HG03354 (cell line): ENCODE results near the gene HDAC4.
"Not testable (repeated sequence)": the region's sequence is repeated elsewhere in the genome, so short reads cannot be mapped to it uniquely, and the experiment has no call there.

ENCODE experiments used
- ATAC-seq: cut with Tn5 transposase; IDR thresholded peaks from one replicate; pipeline ENCODE4 v1.9.1; 2021; ENCODE audit warnings: mild to moderate bottlenecking; ENCODE audit not compliant: unreplicated experiment, poor library complexity, severe bottlenecking

HDAC4 gene

DNA sequence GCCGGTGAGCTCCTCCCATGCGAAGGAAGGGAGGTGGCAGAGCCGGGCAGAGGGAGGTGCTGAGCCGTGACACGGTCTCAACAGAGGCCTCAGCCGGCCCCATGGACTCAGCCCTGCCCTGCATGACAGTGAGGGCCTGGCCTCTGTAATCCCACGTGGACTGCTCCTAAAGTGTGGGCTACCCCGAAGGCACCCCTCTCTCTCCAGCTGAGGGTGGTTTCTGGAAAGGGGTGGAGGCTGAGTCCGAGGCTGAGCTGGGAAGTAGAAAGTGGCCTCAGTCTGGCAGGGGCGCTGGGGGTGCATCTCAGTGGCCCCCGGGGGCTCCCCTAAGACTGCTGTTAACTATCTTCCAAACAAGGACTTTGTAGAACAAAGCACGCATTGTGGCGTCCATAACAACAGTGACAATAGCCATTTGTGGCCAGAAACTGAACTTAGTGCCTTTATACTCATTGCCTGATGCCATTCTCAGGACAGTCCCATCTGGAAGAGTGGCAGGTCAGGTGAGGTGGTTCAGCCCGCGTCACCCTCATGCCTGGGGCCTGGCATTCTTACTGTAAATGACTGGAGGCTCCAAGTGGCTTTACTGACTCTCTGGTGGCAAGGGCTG is 360.6 kb downstream of the HDAC4 start:
- ATAC-seq = no peak

DNA sequence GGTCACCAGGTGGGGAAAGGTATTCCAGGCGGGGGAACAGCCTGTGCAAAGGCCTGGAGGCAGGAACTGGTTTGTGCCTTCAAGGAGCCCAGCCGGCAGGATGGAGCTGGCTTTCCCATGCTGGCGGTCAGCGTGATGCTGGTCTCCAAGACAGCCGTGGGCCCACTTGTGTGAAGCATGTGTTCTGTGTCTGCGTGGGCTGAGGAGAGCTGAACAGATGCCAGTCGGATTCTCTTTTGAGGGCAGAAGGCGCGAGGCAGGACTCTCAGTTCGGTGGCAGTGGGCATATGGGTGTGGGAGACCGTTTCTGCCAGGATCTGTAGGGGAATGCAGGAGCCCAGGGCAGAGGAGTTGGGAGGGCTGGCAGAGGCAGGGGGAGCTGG is 361.4 kb downstream of the HDAC4 start:
- ATAC-seq = no peak

DNA sequence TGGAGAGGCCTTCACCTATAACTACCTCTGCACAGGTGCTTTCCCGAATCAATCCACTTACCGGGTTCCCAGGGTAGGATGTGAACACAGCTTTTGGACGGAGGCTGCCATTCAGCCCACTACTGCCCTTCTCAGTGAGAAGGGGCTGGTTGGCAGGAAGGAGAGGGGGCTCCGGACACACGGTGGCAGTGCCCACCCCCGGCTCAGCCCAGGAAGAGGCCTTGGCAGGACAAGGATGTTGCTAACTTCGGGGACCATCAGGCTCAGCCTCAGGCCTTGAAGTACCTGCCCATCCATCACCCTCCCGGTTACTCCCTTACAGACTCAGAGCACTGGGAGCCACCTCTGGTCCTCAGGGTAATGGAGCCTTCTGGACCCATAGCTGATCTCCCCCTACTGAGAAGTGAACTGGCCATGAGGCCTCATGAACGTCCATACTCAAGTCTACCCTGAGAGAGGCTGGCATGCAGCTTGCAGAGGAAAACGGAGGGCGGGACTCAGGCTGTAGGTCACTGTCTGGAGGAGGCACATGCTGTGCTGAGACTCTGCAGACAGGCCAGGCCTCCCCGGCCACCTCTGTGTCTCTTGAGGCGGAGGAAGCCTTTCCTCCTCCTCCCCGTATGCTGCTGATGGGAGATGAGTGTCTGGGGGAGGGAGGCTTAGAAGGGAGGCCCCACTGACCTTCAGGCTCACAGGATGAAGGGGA is 361.9 kb downstream of the HDAC4 start:
- no peak for ATAC-seq

DNA sequence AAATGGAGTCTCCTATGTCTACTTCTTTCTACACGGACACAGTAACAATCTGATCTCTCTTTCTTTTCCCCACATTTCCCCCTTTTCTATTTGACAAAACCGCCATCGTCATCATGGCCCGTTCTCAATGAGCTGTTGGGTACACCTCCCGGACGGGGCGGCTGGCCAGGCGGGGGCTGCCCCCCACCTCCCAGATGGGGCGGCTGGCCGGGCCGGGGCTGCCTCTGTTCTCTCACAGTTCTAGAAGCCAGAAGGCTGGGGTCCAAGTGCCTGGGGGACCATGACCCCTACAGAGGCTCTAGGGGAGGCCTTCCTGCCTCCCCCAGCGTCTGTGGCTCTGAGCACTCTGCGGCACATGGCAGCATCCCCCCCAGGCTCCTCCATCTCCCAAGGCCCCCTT is 362.5 kb downstream of the HDAC4 start:
- ATAC-seq = not testable (repeated sequence)

DNA sequence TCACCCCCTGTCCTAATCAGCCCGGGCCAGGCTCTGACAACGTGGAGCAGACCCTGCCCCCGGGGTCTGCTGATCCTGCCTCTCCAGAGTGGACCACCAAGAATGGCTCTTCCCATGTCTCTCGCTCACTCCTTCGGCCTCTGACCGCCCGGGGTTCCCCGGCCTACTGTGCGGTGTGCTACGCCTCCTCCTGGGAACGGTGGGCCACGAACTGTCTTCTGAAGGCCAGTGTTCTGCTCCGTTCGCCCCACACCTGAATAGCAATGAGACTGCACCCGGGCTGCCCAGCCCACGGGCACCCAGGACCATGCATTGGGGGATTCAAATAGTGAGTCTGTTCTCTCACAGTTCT is 363.3 kb downstream of the HDAC4 start:
- ATAC-seq = no peak

DNA sequence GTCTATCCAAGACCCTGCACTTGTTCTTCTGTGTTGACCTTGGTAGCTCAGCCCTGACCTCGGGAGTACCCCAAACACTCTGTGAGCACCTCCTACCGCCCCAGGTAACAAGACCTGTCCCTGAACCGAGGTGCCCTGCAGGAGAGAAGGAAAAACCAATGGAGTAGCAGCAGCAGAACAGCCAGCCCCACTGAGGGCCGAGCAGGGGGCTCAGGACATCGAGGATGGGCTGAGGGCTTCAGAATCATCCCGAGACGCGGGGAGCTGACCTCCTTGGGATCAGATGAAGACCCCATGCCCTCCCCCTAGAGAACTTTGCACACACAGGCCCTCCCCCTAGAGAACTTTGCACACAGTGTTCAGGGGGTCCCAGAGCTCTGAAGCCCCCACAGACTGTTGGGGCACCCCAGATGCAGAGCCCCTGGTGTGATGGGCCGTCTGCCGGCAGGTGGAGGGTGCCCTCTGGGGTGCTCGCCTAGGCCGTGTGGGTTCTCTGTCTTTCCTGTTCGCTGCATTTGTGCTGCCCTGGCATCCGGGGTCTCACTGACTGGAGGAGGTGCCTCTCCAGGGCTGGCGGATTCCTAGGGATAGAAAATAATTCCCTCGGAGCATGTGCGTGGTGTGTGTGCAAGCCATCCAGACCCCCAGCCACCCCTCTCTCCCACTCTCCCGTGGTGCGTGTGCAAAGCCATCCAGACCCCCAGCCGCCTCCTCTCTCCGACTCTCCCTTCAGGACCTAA is 363.8 kb downstream of the HDAC4 start:
- no peak for ATAC-seq

DNA sequence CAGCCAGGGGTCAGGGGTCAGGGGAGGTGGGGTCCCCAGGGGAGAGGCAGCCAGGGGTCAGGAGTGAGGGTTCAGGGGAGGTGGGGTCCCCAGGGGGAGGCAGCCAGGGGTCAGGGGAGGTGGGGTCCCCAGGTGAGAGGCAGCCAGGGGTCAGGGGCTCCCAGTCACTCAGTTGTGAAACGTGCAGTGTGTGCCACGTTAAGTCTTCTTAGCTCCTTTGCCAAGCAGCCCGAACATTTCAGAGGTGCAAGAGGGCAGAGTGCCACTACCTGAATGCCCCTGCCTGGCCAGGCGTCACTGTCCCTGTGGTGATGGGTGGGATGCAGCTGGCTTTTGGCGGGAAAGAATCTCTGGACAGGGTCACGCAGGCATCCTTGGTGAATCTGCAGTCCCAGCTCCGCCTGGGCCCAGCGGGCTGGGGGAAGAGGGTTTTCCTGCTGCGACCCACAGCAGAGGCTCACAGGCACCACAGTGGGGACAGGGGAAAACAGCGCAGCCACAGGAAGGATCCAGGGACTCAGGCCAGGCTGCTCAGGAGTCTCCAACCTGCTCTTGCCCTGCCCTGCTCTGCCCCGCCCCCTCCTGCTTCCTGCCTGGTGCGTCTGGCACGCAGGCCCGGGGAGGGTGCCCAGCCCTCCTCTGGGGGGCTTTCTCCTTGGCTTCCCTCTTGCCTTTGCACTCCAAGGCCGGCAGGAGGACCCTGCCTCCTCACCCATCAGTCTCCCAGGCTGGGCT is 364.7 kb downstream of the HDAC4 start:
- ATAC-seq = no peak

DNA sequence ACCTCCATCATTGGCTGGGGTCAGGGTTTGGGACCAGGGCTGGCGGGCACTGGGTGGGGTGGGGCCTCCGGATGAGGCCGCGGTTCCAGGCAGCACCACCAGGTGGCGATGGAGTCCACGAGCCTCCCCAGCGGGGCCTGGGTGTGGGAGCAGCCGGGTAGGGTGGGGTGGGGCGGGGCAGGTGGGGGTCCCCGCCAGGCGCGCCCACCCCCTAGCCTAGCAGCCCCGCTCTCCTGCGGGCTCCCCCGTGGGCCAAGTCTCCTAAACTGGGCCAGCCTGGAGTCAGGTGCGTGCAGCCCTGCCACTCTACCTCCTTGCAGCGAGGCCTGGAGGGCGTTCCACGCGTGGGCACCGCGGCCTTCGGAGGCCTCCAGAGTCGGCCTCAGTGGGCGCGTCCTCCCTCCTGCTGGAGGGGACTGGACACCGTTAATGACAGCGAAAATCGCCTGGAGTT is 365.4 kb downstream of the HDAC4 start:
- ATAC-seq = peak; percentile 52

DNA sequence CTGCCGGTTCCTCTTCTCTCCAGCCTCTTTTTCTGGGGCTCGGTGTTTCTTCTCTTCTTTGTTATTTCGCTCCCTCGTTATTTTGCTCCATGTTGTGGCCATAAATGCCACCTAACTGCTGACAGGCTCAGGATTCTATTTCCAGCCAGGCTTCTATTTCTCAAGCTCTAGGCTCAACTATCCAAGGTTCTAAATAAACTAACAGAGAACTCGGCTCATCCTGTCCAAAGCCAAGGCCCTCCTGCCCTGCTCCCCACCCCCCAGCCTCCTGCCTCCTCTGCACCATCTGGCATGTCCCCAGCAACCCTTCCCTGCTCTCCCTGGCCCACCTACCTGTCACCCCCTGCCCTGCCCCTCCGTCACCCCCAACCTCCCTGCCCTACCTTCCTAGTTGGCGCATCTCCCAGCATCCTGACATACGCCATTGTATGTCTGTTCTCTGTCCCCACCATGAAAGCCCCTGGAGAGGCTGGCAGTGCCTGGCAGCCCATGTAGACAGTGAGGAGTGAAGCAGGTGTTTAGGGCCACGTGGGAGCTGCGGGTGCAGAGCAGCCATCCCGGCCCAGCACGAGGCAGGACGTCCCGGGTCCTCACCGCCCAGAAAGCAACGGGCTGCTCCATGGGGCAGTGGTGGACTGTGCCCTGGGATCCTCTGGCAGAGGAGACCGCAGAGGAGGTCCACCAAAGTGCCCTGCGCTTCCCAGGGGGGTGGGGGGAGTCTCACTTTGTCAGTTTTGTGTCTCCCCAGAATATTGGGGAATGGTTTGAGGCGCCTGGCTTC is 366.1 kb downstream of the HDAC4 start:
- ATAC-seq = no peak

DNA sequence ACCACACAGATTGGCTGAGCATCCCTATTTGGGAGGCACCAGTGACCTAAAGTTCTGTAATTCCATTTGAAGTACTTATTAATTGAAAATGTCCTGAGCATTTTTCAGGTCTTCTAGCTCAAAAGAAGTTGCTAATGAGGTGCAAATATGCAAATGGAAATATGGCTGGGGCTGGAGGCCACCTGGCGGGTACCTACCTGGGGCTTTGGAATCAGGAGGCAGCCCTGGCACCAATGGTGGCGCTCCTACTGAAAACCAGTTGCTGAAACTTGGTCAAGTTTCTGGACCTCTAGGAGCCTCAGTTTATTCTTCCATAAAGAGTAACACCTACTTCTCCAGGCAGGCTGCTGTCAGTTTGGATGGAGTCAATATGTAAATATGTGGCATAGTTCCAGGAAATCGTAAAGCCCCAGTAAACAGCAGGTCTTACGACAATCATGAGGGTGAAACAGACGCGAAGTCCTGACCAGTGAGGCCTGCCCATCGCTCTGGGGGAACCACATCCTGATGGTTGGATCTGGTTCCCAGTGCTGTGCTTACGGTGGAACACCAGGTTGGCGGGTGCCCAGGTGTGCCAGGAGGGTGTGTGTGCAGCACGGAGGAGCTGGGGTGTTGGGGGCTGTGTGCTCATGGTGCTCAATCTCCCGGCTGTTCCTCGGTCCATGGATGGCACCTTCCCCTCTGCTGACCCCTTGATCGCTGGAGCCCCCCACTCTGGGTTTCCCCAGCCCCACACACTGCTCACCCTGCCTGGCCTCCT is 366.8 kb downstream of the HDAC4 start:
- ATAC-seq = no peak

DNA sequence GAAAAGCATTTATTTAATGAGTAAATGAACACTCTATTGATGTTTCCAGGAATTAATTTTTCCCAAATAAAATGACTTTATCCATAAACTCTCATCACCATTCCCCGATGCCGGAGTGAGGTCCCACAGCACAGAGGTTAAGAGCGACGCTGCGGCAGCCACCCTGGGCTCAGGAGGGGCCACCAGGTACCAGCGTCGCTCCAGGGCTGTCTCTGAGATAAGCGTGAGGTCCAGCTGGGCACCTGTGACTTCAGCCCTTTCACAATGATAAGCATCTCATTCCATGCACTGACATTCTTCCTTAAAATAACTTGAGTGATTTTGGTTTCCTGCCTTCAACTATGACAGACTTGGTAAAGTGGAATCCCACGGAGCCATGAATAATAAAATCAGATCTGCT is 370.9 kb downstream of the HDAC4 start:
- ATAC-seq = no peak

DNA sequence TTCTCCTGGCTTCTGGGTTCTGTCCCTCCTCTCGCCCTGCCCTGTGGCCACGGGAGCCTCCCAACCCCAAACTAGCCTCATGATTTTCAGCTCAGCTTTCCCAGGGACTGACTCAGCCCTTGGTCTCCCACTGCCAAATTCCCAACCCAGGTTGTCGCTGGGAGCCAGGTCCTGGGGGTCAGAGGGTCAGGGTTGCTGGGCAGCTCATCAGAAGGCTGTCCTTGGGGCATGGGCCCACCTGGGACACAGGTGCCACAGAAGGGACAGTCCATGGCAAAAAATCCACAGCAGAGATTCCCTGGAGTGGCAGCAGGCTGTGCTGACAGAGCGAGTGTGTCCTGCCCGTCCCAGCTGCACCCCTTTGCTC is 372.6 kb downstream of the HDAC4 start:
- no peak for ATAC-seq

DNA sequence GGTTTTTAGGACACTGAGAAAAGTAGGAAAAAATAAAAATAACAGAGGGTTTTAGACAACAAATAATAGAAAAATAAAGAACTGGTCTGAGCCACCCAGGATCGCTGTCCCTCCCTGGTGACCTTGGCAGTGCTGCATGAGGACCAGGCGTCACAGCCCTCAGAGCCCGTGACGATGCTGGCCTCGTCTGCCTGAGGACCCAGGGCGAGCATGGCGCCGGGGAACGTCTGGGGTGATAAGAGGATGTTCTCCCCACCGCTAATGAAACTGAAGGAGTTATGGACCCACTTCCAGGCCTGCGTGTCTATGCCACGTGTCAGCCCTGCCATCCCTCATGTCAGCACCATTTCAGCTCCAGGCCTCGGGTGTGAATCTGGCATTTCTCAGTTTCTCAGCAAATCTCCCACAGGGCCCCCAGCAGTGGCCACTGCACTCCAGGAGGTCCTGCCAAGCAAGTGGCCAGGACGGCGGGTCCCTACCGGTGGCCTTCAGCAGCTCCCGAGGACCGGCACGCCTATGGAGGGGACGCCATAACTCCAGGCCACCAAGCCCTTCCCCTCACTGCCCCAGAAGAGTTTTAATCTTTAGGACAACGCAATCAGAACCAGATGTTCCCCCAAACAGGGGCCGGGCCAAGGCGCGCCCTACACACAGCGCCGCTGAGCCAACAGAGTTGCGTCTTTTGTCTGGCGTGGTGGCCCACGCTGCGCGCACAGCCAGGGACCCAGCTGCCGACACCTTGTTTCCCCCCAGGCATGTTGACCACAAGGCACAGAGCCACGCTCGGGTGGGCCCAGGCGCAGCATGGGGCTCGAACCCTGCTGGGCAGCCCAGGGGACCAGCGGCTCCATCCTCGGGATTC is 373.2 kb downstream of the HDAC4 start:
- ATAC-seq = no peak

DNA sequence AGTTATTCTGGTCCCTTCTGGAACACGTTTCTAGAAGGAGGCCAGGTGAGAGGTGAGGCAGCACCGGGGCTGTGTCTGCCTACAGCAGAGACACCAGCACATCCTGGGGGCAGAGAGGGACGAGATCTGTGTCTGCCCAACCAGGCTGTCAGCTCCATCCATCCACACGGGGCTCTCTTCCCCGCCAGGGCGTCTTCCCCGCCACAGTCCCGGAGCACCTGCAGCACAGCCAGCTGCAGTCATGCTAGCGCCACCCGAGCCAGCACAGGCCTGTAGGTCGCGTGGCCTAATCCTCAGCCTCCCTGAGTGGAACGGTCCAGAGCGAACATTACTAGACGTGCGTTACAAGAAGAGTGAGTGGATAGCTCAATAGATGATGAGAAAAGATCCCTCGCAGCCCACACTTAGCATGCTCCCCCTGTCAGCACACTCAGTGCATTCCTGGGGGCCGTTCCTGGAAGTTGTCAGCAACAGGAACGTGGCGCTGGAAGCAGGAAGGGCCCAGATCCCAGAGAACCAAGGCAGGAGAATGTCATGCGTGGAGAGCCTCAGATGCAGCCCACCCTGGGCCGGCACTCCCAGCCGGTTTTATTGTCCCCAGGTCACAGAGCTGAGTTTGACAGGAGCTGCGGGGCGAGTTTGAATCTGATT is 374.0 kb downstream of the HDAC4 start:
- ATAC-seq = no peak

DNA sequence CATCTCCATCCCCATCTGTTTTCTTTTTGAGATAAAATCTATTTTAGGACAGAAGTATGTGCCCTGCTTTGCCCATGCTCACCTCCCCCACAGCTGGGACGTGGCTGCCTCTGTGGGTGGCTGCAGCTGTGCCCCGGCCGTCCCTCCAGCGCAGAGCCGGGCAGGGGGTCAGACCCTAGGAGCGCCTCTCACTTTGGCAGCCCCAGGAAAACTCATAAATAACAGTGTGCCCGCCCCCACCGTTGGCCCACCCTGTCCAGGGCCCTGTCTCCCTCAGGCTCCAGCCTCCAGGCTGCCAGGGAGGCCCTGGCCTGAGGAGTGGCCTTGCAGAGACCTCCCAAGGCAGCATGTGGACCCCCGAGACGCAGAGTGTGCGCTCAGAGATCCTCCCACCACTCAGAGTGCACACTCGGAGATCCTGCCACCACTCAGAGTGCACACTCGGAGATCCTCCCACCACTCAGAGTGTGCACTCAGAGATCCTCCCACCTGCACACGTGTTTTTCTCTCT is 374.8 kb downstream of the HDAC4 start:
- ATAC-seq = no peak

DNA sequence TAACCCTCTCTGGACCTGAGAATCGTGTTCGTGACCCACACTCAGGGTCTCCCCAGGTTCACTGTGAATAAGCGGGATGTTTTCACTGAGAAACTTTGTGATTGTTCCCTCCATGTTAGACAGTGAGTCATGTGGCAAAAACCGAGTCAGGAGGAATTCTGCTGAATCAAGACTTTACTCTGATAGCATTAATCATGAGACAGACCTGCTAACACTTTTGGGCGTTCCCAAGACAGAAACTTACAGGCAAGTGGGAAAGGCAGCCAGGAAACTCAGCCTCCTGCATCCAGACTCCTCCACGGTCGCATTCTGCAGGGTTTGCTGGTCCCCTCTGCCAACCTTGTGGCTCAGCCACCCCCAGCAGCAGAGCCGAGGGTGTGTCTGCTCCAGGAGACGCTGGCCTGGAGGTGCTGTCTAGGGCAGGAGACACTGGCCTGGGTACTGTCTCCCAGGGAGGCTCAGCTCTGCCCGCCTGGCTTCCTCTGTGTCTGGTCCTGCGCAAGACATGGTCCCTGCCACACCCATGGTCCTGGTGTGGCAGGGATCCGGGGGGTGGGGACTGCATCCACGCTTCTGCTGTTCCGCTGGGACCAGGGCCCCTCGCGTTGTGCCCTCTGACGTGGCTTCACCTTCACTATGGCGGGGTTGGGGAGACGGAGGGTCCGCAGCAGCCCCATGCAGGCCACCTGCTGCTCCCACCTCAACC is 375.6 kb downstream of the HDAC4 start:
- no peak for ATAC-seq

DNA sequence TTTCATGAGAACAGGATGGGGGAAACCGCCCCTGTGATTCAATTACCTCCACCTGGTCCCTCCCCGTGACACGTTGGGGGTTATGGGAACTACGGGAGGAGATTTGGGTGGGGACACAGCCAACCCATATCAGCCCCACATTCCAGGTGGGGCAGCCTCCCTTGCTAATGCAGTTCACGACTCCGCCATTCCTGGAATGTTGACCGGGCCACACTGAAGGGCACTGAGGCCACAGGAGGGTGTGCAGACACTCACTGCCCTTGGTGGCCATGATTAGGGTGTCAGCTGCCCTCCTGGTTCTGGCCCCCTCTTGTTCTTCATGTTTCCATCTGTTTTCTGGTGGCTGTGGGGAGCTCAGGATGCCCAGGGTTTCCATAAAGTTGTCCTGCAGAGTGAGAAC is 376.6 kb downstream of the HDAC4 start:
- no peak for ATAC-seq
